Skeletal muscle cell (primary cell): ENCODE measurements around the gene MED8.

Experiments
- DNase-seq: peaks from one replicate; pipeline ENCODE4 v3.0.0-alpha.2; 2010; ENCODE audit warnings: low read depth
- H3K4me3 ChIP-seq: 2 replicates; pipeline ENCODE4 v1.5.1; 2011; ENCODE audit warnings: low read depth, mild to moderate bottlenecking, control low read depth, low read length, moderate library complexity

Gene MED8

DNA sequence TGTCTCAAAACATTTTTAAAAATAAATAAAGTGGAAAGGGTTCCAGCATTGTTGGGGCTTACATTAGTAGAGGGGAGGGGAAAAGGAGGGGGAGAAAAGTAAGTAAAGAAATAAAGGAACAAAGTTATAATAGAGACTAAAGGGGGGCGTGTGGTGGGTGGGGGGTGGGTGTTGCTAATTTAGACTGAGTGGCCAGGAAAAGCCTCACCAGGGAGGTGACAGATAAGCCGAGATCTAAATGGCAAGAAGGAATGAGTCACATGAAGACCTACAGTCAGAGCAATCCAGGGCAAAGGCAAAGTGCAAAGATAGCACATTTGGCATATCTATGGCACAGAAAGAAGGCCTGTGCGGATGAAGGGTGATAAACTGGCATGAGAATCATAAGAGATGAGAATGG lies 44.5 kb downstream of the MED8 start:
- no peak for DNase-seq
- no peak overlapping the region for H3K4me3 ChIP-seq

DNA sequence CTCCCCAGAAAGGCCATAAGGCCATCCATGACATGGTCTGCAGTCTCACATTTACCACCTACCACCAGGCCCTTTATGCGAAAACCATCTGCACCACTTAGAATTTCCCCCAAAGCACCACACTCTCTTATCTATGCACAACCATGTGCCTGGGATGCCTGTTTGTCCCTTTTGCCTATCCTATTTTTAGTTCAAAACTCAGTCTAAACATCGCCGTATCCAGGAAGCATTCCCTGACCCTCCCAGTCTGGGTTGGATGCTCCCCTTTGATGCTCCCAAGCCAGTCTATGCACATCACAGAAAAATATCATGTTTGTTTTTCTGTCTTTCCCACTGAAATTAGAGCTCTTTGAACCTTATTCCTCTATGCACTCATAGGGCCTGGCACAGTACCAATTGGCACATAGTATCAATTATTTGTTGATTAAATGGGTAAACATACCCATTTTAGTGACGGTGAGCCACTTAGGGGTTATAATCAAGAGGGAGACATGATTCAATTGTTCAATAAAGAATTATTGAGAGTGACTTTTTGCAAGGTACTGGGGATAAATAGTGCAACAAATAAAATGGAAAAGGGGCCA lies 45.2 kb downstream of the MED8 start:
- no peak overlapping the region for H3K4me3 ChIP-seq
- DNase-seq = no peak

DNA sequence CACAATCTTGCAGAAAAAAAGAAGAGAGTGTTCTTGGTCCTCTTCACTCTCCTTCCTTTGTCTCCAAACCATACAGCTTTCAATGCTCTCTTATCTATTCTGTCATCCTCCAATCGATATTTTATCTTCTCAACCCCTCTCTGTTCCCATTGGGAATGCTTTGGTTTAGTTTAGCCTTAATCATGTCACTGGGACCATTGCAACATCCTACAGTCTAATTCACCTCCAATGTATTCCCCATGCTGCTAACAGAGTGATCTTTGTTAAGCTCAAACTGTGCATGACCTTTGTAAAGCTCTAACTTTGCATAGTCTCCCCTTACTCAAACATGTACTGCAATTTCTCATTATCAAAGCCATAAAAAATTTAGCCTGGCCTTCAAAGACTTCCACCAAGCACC lies 49.0 kb downstream of the MED8 start:
- DNase-seq = no peak
- H3K4me3 ChIP-seq = no peak overlapping the region

DNA sequence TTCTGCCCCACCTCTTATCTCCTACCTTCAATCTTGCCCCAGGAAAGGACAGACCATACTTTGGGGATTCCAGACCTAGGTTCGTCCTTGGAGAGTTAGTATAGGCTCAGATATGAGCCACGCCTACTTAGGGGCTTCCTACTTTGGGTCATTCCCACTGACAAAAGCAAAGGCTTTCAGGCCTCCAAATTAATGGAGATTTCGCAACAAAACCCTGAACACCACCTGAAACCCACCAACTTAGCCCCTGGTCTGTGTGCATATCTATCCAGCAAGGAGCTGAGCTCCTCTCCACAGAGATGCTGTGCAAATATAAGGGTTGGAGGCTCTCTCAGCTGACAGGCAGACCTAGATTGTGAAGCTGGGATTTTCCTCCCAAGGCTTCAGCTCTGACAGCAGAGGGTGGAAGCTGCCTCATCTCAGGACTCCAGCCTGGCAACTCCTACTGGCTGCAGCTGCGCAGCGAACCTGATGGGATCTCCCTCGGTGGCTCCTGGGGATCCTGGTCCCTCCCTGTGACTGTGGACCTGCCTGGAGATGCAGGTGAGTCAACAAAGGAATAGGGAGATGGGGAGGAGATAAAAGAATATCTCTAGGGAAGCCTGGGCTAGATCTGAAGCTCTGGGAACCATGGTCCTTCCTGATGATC lies 49.9 kb downstream of the MED8 start:
- no peak overlapping the region for H3K4me3 ChIP-seq
- DNase-seq = no peak

DNA sequence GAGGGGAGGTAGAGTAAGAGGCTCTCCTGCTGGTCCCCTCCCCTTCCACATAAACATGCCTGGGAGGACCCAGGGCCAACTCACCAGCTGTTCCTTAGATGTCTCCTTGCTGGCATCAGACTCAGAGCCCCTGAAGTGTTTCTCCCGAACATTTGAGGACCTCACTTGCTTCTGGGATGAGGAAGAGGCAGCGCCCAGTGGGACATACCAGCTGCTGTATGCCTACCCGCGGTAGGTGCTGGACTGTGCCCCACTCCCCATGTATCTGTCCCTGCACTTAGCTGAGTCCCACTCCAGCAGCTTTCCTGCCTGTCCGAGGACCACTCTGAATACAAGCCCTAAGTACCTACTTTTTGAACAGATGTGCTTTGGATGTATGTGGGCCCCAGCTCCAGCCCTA lies 51.6 kb downstream of the MED8 start:
- no peak for DNase-seq
- no peak overlapping the region for H3K4me3 ChIP-seq

DNA sequence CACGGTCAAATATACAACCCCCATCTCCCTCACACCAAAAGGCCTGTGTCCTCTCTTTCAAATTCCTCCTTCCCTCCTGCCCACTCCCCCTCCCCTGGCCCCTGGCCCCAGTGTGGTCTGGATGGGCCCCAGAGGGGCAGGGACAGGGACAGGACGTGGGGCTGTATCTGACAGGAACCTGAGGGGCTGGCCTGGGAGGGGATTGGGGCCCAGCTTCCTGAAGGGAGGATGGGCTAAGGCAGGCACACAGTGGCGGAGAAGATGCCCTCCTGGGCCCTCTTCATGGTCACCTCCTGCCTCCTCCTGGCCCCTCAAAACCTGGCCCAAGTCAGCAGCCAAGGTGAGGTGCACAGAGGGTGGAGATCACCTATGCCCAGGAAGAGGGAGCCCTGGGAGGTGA lies 52.0 kb downstream of the MED8 start, which contains the start of gene MPL:
Gene MPL (plus strand): TSS at position 231 of the 400 bp plus-strand sequence. CDS start 31 bp downstream, at position 262.
- DNase-seq = no peak
- no peak within 1 kb of the TSS for H3K4me3 ChIP-seq

DNA sequence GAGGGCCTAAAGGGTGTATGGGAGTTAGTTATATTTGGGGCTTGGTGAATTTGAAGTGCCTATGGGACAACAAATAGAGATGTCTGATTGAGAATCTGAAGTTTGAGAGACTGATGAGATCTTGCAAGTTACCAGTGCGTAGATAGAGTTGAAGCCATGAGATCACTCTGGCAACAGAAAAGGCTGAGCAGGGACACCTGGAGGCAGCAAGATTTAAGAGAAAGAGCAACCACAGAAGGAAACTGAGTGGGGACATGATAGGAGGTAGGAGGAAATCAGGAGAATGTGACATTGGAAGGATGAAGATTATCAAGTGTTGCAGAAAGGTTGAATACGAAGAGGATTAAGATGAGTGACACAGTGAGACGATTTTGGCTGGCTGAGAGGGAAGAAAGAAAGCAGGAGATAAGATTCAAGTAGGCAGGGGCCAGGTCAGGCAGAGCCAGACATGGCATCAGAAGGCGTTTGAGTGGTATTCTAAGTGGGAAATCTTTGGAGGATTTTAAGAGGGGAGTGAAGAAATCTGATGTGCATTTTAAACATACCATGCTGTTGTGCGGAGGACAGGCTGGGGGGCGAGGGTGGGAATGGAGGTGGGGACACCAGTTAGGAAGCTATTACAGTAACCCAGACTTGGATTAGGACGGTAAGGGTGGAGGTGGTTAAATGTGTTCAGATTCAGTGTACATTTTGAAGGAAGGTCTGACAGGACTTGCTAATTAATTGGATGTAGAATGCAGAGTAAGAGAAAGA lies 55.0 kb downstream of the MED8 start:
- no peak overlapping the region for H3K4me3 ChIP-seq
- no peak for DNase-seq
